Smooth muscle cell (in vitro differentiated cells): ENCODE data around the gene ETDB. TPM values are rescaled to one million over a fixed set of nuclear protein-coding genes. Genes with fewer than 3 reads are reported as not detected.
"Not testable (repeated sequence)": the region's sequence is repeated elsewhere in the genome, so short reads cannot be mapped to it uniquely, and the experiment has no call there.

Source experiments
- DNase-seq: peaks from one replicate; lab custom pipeline; 2025; ENCODE audit not compliant: unreplicated experiment; lab: John Stamatoyannopoulos, UW
- H2AFZ ChIP-seq: fragments of 200-600 bp; sonication (generic); 2 replicates; pipeline ENCODE4 v1.6.0; 2016; ENCODE audit warnings: antibody characterized with exemption, low read depth, mild to moderate bottlenecking
- H3F3A ChIP-seq: fragments of 200-600 bp; sonication (generic); 2 replicates; pipeline ENCODE4 v1.6.0; 2017; ENCODE audit warnings: antibody characterized with exemption, low read depth
- H3K27ac ChIP-seq: fragments of 200-600 bp; sonication (generic); 2 replicates; pipeline ENCODE4 v1.5.1; 2016; ENCODE audit warnings: low read depth, mild to moderate bottlenecking
- H3K27me3 ChIP-seq: fragments of 200-600 bp; sonication (generic); 2 replicates; pipeline ENCODE4 v1.6.1; 2016; ENCODE audit warnings: low read depth, mild to moderate bottlenecking
- H3K36me3 ChIP-seq: fragments of 200-600 bp; sonication (generic); 2 replicates; pipeline ENCODE4 v1.5.1; 2016; ENCODE audit warnings: low read depth
- H3K4me1 ChIP-seq: fragments of 200-600 bp; sonication (generic); 2 replicates; pipeline ENCODE4 v1.5.1; 2016; ENCODE audit warnings: low read depth
- H3K4me2 ChIP-seq: fragments of 200-600 bp; sonication (generic); 2 replicates; pipeline ENCODE4 v1.6.0; 2016; ENCODE audit warnings: mild to moderate bottlenecking
- H3K4me3 ChIP-seq: fragments of 200-600 bp; sonication (generic); 2 replicates; pipeline ENCODE4 v1.5.1; 2016; ENCODE audit warnings: mild to moderate bottlenecking
- H3K79me2 ChIP-seq: fragments of 200-600 bp; sonication (generic); 2 replicates; pipeline ENCODE4 v1.6.0; 2016; ENCODE audit warnings: low read depth, mild to moderate bottlenecking
- H3K9ac ChIP-seq: fragments of 200-600 bp; sonication (generic); 2 replicates; pipeline ENCODE4 v1.6.0; 2016; ENCODE audit warnings: low read depth
- H3K9me3 ChIP-seq: fragments of 200-600 bp; sonication (generic); replicated peaks from 2 replicates; pipeline ENCODE4 v1.5.1; 2016; ENCODE audit warnings: low read depth
- H4K20me1 ChIP-seq: fragments of 200-600 bp; sonication (generic); 2 replicates; pipeline ENCODE4 v1.6.0; 2016; ENCODE audit warnings: low read depth
- WGBS: methylation state at CpG from one replicate; pipeline ENCODE4 v1.1.7; 2016; ENCODE audit warnings: low lambda C conversion rate; 5-methylcytosine and 5-hydroxymethylcytosine counted together
- polyA plus RNA-seq: library from polyadenylated mRNA; unstranded; fragments of >200 nt; fragmentation: Nextera tagmentation; extraction: Ambion mirVana; gene quantifications from 2 replicates; pipeline ENCODE4 v1.2.1, GENCODE V29; 2016
- total RNA-seq: library from RNA; depleted of rRNA; stranded (reverse); fragments of >200 nt; gene quantifications from 2 replicates; pipeline ENCODE4 v1.2.3, GENCODE V29; 2014
- TF ChIP-seq, protein P1 (sequence below): fragments of 200-600 bp; sonication (generic); IDR thresholded peaks from 2 replicates; pipeline ENCODE4 v1.5.1; 2017; ENCODE audit warnings: borderline replicate concordance, mild to moderate bottlenecking, antibody characterized with exemption; ENCODE audit not compliant: insufficient read depth, poor library complexity, severe bottlenecking

The ETDB gene
- total RNA-seq (not detected in 2 replicates), polyA plus RNA-seq (not detected in 2 replicates)

DNA sequence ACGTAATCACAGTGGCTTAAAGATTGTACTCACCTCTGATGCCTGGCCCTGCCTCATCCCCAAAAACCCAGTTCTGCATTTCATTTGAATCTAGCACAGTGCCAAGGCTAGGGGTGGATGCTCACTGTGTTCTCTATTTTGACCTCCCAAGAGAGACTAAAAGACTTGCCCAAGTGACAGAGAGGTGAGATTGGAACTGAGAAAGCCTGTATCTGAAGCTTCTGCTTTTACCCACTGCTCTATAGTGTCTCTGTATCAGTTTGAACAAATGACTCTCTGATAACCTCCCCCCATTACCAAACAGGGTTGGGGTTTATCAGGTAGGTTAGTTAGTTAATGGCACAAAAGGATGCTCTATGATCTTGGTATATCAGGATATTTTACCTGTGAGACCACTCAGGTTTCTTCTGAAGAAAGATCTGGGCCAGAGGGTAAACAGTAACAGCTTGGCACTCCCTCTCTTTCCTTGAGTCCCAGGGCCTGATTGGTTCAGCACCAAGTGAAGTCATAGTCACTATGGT is at the start of gene ETDB:
ETDB (minus strand) TSS at position 471 of the 521 bp plus-strand sequence. CDS start 1,265 bp downstream, outside the sequence.
- not testable (repeated sequence) for H3K9me3 ChIP-seq, H3F3A ChIP-seq, DNase-seq, H3K4me2 ChIP-seq, H3K27me3 ChIP-seq, H3K79me2 ChIP-seq, H3K36me3 ChIP-seq, H2AFZ ChIP-seq, H3K4me1 ChIP-seq, H3K9ac ChIP-seq, H3K27ac ChIP-seq, H3K4me3 ChIP-seq, H4K20me1 ChIP-seq
- no CpG with 5 or more reads among the region's 1 CpG for WGBS

DNA sequence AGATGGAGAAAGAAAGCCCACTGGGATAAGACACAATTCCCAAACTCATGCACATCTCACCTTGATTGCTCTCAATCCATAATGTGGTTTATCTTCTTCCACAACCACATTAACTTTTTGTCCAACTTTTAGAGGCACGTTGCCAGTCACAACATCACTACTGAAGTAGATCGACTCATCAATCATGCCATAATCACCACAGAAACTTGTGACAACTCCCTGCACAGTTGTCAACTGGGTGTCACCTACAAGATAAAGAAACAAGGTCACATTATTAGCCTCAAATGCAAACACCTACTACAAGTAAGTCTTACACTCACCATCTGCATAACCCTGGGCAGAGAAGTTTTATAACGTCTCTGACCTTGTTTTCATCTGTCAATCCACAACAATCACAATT is 49.2 kb upstream of the ETDB start:
- not testable (repeated sequence) for H3F3A ChIP-seq, H3K36me3 ChIP-seq, H3K4me2 ChIP-seq, H3K27me3 ChIP-seq, H4K20me1 ChIP-seq, H3K27ac ChIP-seq, H2AFZ ChIP-seq, H3K79me2 ChIP-seq, H3K4me1 ChIP-seq, H3K9me3 ChIP-seq, H3K9ac ChIP-seq, H3K4me3 ChIP-seq, DNase-seq
- 92% methylated on average over 3 of the region's 3 CpGs for WGBS

DNA sequence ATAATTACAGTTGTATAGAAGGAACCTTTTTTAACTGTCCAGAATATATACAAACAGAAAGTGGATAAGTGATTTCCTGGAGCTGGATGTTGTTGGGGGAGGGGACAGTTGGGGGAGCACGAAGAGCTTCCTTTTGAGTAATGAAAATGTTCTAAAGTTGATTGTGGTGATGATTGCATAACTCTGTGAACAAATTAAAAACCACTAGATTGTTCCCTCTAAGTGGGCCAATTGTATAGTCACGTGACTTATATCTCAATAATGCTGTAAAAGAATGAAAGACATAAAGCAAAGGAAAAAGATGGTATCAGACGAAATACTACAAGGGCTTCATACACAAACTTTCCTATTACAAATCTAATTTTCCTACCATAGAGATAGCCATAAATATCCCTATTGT is 48.2 kb upstream of the ETDB start:
- TF ChIP-seq, protein P1, sequence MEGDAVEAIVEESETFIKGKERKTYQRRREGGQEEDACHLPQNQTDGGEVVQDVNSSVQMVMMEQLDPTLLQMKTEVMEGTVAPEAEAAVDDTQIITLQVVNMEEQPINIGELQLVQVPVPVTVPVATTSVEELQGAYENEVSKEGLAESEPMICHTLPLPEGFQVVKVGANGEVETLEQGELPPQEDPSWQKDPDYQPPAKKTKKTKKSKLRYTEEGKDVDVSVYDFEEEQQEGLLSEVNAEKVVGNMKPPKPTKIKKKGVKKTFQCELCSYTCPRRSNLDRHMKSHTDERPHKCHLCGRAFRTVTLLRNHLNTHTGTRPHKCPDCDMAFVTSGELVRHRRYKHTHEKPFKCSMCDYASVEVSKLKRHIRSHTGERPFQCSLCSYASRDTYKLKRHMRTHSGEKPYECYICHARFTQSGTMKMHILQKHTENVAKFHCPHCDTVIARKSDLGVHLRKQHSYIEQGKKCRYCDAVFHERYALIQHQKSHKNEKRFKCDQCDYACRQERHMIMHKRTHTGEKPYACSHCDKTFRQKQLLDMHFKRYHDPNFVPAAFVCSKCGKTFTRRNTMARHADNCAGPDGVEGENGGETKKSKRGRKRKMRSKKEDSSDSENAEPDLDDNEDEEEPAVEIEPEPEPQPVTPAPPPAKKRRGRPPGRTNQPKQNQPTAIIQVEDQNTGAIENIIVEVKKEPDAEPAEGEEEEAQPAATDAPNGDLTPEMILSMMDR: no peak
- Histone ChIP-seq H4K20me1 (no peaks in the 10 kb centered on the region), H2AFZ (no peak overlapping the region), H3K27ac (no peak overlapping the region), H3K4me2 (no peak overlapping the region), H3K36me3 (no peaks in the 10 kb centered on the region), H3K4me1 (no peaks in the 10 kb centered on the region), H3K79me2 (no peaks in the 10 kb centered on the region), H3K27me3 (no peaks in the 10 kb centered on the region), H3K9me3 (no peaks in the 10 kb centered on the region), H3K9ac (no peak overlapping the region), H3K4me3 (no peak overlapping the region), H3F3A (no peaks in the 10 kb centered on the region)
- 64% methylated on average over 3 of the region's 3 CpGs for WGBS
- no peak for DNase-seq

DNA sequence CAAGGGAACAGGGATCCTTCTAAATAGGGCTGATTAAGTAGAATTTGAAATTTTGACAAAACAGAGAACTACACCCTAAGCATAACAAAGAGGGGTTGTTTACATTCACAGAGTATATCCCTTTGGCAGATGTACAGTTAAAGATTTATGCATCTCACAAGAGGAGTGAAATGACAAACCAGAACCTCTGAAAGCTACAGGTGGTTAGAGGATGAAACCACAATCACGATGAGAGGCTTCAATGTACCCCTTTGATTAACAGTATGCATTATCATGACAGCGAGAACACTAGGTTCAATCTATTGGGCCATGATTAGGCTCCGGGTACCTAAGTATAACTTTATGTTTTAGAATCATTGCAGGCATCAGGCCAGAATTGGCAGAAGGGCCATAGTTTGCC is 34.4 kb upstream of the ETDB start:
- not testable (repeated sequence) for H3K79me2 ChIP-seq, H2AFZ ChIP-seq, H3K36me3 ChIP-seq, H3K27ac ChIP-seq, DNase-seq, H3K9ac ChIP-seq, H3K9me3 ChIP-seq, H3K4me2 ChIP-seq, H3K4me1 ChIP-seq, H3K27me3 ChIP-seq, H3F3A ChIP-seq, H3K4me3 ChIP-seq, H4K20me1 ChIP-seq
- WGBS: no CpG with 5 or more reads among the region's 3 CpGs

DNA sequence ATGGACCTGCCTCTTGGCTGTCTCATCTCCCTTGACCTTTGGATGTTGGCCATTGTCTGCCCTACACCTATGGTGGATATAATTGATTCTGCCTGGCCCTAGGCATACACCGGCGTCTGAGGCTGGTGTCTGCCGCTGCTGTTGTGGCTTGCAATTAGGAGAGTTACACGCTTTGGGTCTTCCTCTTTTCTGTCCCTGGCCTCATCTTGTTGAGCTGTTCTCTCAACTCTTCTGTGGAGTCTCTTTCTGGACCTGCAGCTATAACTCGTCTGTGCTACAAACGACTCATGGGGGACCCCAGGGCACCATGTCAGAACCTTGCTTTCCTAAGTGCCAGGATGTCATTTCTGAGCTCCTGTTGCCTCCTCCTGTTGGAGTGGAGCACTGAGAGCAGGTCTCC is 5.8 kb upstream of the ETDB start:
- DNase-seq, H4K20me1 ChIP-seq, H3K27me3 ChIP-seq, H3K36me3 ChIP-seq, H2AFZ ChIP-seq, H3K79me2 ChIP-seq, H3K9ac ChIP-seq, H3K27ac ChIP-seq, H3F3A ChIP-seq, H3K9me3 ChIP-seq, H3K4me2 ChIP-seq, H3K4me3 ChIP-seq, H3K4me1 ChIP-seq: not testable (repeated sequence)
- no CpG with 5 or more reads among the region's 6 CpGs for WGBS

DNA sequence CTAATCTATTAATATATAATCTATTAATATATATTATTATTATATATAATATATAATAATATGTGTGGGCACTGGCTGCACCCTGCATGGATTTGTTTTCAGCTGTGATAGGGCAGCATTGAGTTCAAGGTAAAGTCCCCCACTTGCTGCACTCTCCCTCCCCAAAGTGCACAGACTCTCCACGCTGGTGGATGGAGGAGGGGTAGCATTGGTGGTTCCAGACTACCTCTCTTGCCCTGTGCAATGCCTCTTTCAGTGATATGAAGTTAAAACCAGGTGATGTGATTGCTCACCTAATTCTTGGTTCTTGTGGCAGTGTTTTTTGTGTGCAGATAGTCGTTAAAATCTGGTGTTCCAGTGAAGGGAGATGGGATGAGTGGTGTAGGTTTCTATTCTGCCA is 4.3 kb downstream of the ETDB start:
- 67% methylated on average over 1 of the region's 2 CpGs for WGBS
- not testable (repeated sequence) for DNase-seq

More for the DNA sequence above, 4.3 kb downstream of the ETDB start:
- not testable (repeated sequence) for H3K27ac ChIP-seq, H3K36me3 ChIP-seq, H3F3A ChIP-seq, H3K4me1 ChIP-seq, H2AFZ ChIP-seq, H3K79me2 ChIP-seq, H3K9ac ChIP-seq, H4K20me1 ChIP-seq, H3K4me2 ChIP-seq, H3K4me3 ChIP-seq, H3K27me3 ChIP-seq, H3K9me3 ChIP-seq
